ENCODE data around the gene FGFBP1.

FGFBP1 gene

GRCh38 chr4:15938640-15939039 lies at the start of gene FGFBP1:
Gene FGFBP1 (minus strand): TSS chr4:15938740. CDS start chr4:15936632, 2,108 bp downstream.
- Histone ChIP-seq H3K36me3 (no peaks in the 10 kb centered on the region), H3K9me3 (ENCODE audit: severe bottlenecking) (no peaks in the 10 kb centered on the region), H3K27ac (no peak within 1 kb of the TSS), H3K4me3 (ENCODE audit: low read depth, low read length) (no peak within 1 kb of the TSS), H3K27me3 (ENCODE audit: insufficient read depth, low read depth, severe bottlenecking) (no peaks in the 10 kb centered on the region)
- no peak for DNase-seq
- no peak for TF ChIP-seq CTCF (IDR thresholded peaks at IDR 0.05; ENCODE audit: low read depth, low read length)

- Histone ChIP-seq H3K9me3 (ENCODE audit: severe bottlenecking) (no peaks in the 10 kb centered on the region), H3K27ac (no peak overlapping the region), H3K4me3 (ENCODE audit: low read depth, low read length) (no peak overlapping the region), H3K27me3 (ENCODE audit: insufficient read depth, low read depth, severe bottlenecking) (no peaks in the 10 kb centered on the region), H3K36me3 (peaks cover 98% of the 10 kb centered on the region)
- DNase-seq: no peak
- TF ChIP-seq CTCF (IDR thresholded peaks at IDR 0.05; ENCODE audit: low read depth, low read length): no peak
Measured at GRCh38 chr4:15988222-15988621, 49.7 kb upstream of the FGFBP1 start.

- peaks cover 98% of the 10 kb centered on the region for H3K36me3 ChIP-seq
- no peak overlapping the region for H3K27ac ChIP-seq
- no peak for DNase-seq
- TF ChIP-seq CTCF (IDR thresholded peaks at IDR 0.05; ENCODE audit: low read depth, low read length): no peak
- no peak overlapping the region for H3K4me3 ChIP-seq (ENCODE audit: low read depth, low read length)
- H3K27me3 ChIP-seq (ENCODE audit: insufficient read depth, low read depth, severe bottlenecking): no peaks in the 10 kb centered on the region
- no peaks in the 10 kb centered on the region for H3K9me3 ChIP-seq (ENCODE audit: severe bottlenecking)
Measured at GRCh38 chr4:15986907-15987306, 48.4 kb upstream of the FGFBP1 start.

- Histone ChIP-seq H3K36me3 (peaks cover 99% of the 10 kb centered on the region), H3K27me3 (ENCODE audit: insufficient read depth, low read depth, severe bottlenecking) (no peaks in the 10 kb centered on the region)
- DNase-seq: no peak
Measured at GRCh38 chr4:15983610-15984009, 45.1 kb upstream of the FGFBP1 start.

GRCh38 chr4:15982842-15983524 lies 44.4 kb upstream of the FGFBP1 start:
- no peak for DNase-seq
- no peak for TF ChIP-seq CTCF (IDR thresholded peaks at IDR 0.05; ENCODE audit: low read depth, low read length)
- Histone ChIP-seq H3K4me3 (ENCODE audit: low read depth, low read length) (no peak overlapping the region), H3K27me3 (ENCODE audit: insufficient read depth, low read depth, severe bottlenecking) (no peaks in the 10 kb centered on the region), H3K27ac (no peak overlapping the region), H3K36me3 (peaks cover 99% of the 10 kb centered on the region), H3K9me3 (ENCODE audit: severe bottlenecking) (no peaks in the 10 kb centered on the region)

More at GRCh38 chr4:15983610-15984009, 45.1 kb upstream of the FGFBP1 start:
- no peak overlapping the region for H3K27ac ChIP-seq
- H3K9me3 ChIP-seq (ENCODE audit: severe bottlenecking): no peaks in the 10 kb centered on the region
- no peak overlapping the region for H3K4me3 ChIP-seq (ENCODE audit: low read depth, low read length)
- TF ChIP-seq CTCF (IDR thresholded peaks at IDR 0.05; ENCODE audit: low read depth, low read length): no peak

Measured in WERI-Rb-1 (cell line).